Neural cell (in vitro differentiated cells): ENCODE measurements around the gene PRH1. TPM values are rescaled to one million over a fixed set of nuclear protein-coding genes. Genes with fewer than 3 reads are reported as not detected.

ENCODE experiments used
- H2AFZ ChIP-seq: fragments of 200-600, 300-800 bp; sonication (generic), shearing (Covaris generic); 2 replicates; pipeline ENCODE4 v1.6.0; 2014; ENCODE audit warnings: low read depth, mild to moderate bottlenecking, antibody characterized with exemption, low read length, moderate library complexity
- H3F3A ChIP-seq: fragments of 200-600 bp; shearing (Covaris generic); 2 replicates; pipeline ENCODE4 v1.6.1; 2016; ENCODE audit warnings: mild to moderate bottlenecking, moderate library complexity, mixed read lengths, antibody characterized with exemption, low read length; ENCODE audit not compliant: insufficient read depth, poor library complexity, severe bottlenecking
- H3K27ac ChIP-seq: fragments of 200-600, 300-800 bp; sonication (generic), shearing (Covaris generic); 2 replicates; pipeline ENCODE4 v1.5.1; 2014; ENCODE audit warnings: mild to moderate bottlenecking, low read length, moderate library complexity
- H3K27me3 ChIP-seq: fragments of 300-800, 200-600 bp; sonication (generic), shearing (Covaris generic); 2 replicates; pipeline ENCODE4 v1.6.0; 2014; ENCODE audit warnings: mild to moderate bottlenecking, low read depth, low read length, moderate library complexity; ENCODE audit not compliant: insufficient read depth
- H3K36me3 ChIP-seq: fragments of 300-800, 200-600 bp; sonication (generic), shearing (Covaris generic); 2 replicates; pipeline ENCODE4 v1.5.1; 2014; ENCODE audit warnings: mild to moderate bottlenecking, antibody characterized with exemption, low read length, moderate library complexity; ENCODE audit not compliant: insufficient read depth
- H3K4me2 ChIP-seq: fragments of 300-800, 200-600 bp; sonication (generic), shearing (Covaris generic); 2 replicates; pipeline ENCODE4 v1.6.0; 2014; ENCODE audit warnings: mild to moderate bottlenecking, low read length
- H3K4me3 ChIP-seq: fragments of 300-800, 200-600 bp; sonication (generic), shearing (Covaris generic); 2 replicates; pipeline ENCODE4 v1.5.1; 2014; ENCODE audit warnings: mild to moderate bottlenecking, low read length, moderate library complexity
- H3K79me2 ChIP-seq: fragments of 200-600 bp; shearing (Covaris generic); replicated peaks from 2 replicates; pipeline ENCODE4 v1.6.0; 2014; ENCODE audit warnings: mild to moderate bottlenecking, low read length, moderate library complexity; ENCODE audit not compliant: insufficient read depth
- H3K9ac ChIP-seq: fragments of 300-800, 200-600 bp; sonication (generic), shearing (Covaris generic); 2 replicates; pipeline ENCODE4 v1.6.1; 2016; ENCODE audit warnings: mild to moderate bottlenecking, low read length, mixed read lengths
- H3K9me2 ChIP-seq: fragments of 200-600 bp; shearing (Covaris generic); 2 replicates; pipeline ENCODE4 v1.6.1; 2016; ENCODE audit warnings: mild to moderate bottlenecking, low read length, mixed read lengths; ENCODE audit not compliant: insufficient read depth
- H3K9me3 ChIP-seq: fragments of 200-600, 300-800 bp; sonication (generic), shearing (Covaris generic); 2 replicates; pipeline ENCODE4 v1.6.1; 2016; ENCODE audit warnings: mild to moderate bottlenecking, mixed run types, low read length, moderate library complexity, mixed read lengths
- H4K20me1 ChIP-seq: fragments of 200-600 bp; shearing (Covaris generic); 2 replicates; pipeline ENCODE4 v1.6.1; 2016; ENCODE audit warnings: mild to moderate bottlenecking, mixed run types; ENCODE audit not compliant: insufficient read depth
- EP300 ChIP-seq: fragments of 450-650 bp; conservative IDR thresholded peaks from 2 replicates; pipeline ENCODE4 v1.6.1; 2014; ENCODE audit warnings: antibody characterized with exemption, mild to moderate bottlenecking, moderate library complexity; ENCODE audit not compliant: poor library complexity, severe bottlenecking
- EZH2 ChIP-seq: fragments of 200-600, 300-800 bp; shearing (Covaris generic), sonication (generic); IDR thresholded peaks from 2 replicates; pipeline ENCODE4 v1.6.1; 2014; ENCODE audit warnings: antibody characterized with exemption, low read length, borderline replicate concordance, mild to moderate bottlenecking; ENCODE audit not compliant: insufficient read depth, poor library complexity, severe bottlenecking
- MXI1 ChIP-seq: fragments of 450-650 bp; conservative IDR thresholded peaks from 2 replicates; pipeline ENCODE4 v1.6.1; 2014; ENCODE audit warnings: antibody characterized with exemption, mild to moderate bottlenecking; ENCODE audit not compliant: poor library complexity, severe bottlenecking
- POLR2AphosphoS5 ChIP-seq: IDR thresholded peaks from 2 replicates; pipeline ENCODE4 v1.6.1; 2012
- RAD21 ChIP-seq: fragments of 450-650 bp; conservative IDR thresholded peaks from 2 replicates; pipeline ENCODE4 v1.6.1; 2014; ENCODE audit warnings: antibody characterized with exemption, mild to moderate bottlenecking, moderate library complexity
- SMC3 ChIP-seq: fragments of 450-650 bp; conservative IDR thresholded peaks from 2 replicates; pipeline ENCODE4 v1.6.1; 2014; ENCODE audit warnings: antibody characterized with exemption, mild to moderate bottlenecking, moderate library complexity; ENCODE audit not compliant: poor library complexity
- TAF1 ChIP-seq: IDR thresholded peaks from 2 replicates; pipeline ENCODE4 v1.6.1; 2012; ENCODE audit warnings: low read depth
- polyA plus RNA-seq: library from polyadenylated mRNA; depleted of rRNA; stranded (reverse); fragments of >200 nt; gene quantifications from 2 replicates; pipeline ENCODE4 v1.2.3, GENCODE V29; 2014
- TF ChIP-seq, protein P1 (sequence below): IDR thresholded peaks from 2 replicates; pipeline ENCODE4 v1.6.1; 2012; ENCODE audit warnings: borderline replicate concordance

Gene PRH1
- polyA plus RNA-seq, 1 donor from 2014 or later: 25.7 TPM

DNA sequence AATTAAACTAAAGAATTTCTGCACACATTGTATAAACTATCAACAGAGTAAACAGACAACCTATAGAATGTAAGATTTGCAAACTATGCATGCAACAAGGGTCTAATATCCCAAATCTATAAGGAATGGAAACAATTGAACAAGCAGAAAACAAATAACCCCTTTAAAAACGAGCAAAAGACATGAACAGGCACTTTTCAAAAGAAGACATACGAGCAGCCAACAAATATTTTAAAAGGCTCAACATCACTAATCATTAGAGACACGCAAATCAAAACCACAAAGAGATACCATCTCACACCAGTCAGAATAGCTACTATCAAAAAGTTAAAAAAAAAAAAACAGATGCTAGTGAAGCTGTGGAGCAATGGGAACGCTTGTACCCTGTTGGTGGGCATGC, 20.6 kb upstream of the PRH1 start:
- no peaks in the 10 kb centered on the region for H3F3A ChIP-seq
- no peaks in the 10 kb centered on the region for H3K27me3 ChIP-seq
- H3K36me3 ChIP-seq: no peaks in the 10 kb centered on the region
- no peak overlapping the region for H2AFZ ChIP-seq
- TF ChIP-seq EP300: no peak
- no peak for TF ChIP-seq EZH2
- TF ChIP-seq, protein P1, sequence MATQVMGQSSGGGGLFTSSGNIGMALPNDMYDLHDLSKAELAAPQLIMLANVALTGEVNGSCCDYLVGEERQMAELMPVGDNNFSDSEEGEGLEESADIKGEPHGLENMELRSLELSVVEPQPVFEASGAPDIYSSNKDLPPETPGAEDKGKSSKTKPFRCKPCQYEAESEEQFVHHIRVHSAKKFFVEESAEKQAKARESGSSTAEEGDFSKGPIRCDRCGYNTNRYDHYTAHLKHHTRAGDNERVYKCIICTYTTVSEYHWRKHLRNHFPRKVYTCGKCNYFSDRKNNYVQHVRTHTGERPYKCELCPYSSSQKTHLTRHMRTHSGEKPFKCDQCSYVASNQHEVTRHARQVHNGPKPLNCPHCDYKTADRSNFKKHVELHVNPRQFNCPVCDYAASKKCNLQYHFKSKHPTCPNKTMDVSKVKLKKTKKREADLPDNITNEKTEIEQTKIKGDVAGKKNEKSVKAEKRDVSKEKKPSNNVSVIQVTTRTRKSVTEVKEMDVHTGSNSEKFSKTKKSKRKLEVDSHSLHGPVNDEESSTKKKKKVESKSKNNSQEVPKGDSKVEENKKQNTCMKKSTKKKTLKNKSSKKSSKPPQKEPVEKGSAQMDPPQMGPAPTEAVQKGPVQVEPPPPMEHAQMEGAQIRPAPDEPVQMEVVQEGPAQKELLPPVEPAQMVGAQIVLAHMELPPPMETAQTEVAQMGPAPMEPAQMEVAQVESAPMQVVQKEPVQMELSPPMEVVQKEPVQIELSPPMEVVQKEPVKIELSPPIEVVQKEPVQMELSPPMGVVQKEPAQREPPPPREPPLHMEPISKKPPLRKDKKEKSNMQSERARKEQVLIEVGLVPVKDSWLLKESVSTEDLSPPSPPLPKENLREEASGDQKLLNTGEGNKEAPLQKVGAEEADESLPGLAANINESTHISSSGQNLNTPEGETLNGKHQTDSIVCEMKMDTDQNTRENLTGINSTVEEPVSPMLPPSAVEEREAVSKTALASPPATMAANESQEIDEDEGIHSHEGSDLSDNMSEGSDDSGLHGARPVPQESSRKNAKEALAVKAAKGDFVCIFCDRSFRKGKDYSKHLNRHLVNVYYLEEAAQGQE: no peak
- no peak for TF ChIP-seq RAD21
- TF ChIP-seq MXI1: no peak
- TF ChIP-seq SMC3: no peak
- no peak for TF ChIP-seq POLR2AphosphoS5
- H3K79me2 ChIP-seq: no peaks in the 10 kb centered on the region
- no peak overlapping the region for H3K4me2 ChIP-seq
- H3K9ac ChIP-seq: no peak overlapping the region
- H3K4me3 ChIP-seq: no peak overlapping the region
- H4K20me1 ChIP-seq: no peaks in the 10 kb centered on the region
- H3K9me3 ChIP-seq: peaks cover 4% of the 10 kb centered on the region
- H3K9me2 ChIP-seq: no peaks in the 10 kb centered on the region
- no peak overlapping the region for H3K27ac ChIP-seq

DNA sequence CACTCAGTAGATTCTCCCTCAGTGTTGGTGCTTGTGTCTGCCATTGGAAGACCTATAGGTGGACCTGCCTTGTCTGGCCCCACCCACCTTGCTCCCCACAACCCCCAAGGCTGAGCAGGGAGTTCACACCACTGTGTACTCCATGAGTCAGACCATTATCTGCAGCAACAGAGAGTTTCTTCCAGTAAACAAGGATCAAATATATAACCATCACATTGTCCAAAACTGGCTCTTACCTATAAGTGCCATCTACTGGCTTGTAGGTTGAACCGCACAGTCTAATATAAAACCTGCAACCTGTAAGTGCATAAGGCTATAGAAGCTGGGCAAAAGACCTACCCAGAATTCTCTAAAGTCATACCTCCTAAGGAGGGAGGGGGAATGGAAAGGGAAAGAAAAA, 17.4 kb upstream of the PRH1 start:
- Histone ChIP-seq H4K20me1 (no peaks in the 10 kb centered on the region), H3K9me3 (peaks cover 4% of the 10 kb centered on the region), H3F3A (no peaks in the 10 kb centered on the region), H3K4me2 (no peak overlapping the region), H3K79me2 (no peaks in the 10 kb centered on the region), H3K27ac (no peak overlapping the region), H3K27me3 (no peaks in the 10 kb centered on the region), H3K36me3 (no peaks in the 10 kb centered on the region), H3K4me3 (no peak overlapping the region), H3K9me2 (no peaks in the 10 kb centered on the region), H2AFZ (no peak overlapping the region), H3K9ac (no peak overlapping the region)
- TF ChIP-seq RAD21 (no peak), EZH2 (no peak), MXI1 (no peak), TAF1 (no peak), SMC3 (no peak)
- TF ChIP-seq, protein P1: no peak
